Measurements from ENCODE around the gene SBF1.

Gene SBF1

GRCh38 chr22:50467341-50467740 is 7.5 kb downstream of the SBF1 start:
- DNase-seq: no peak

- DNase-seq: no peak
Observed at GRCh38 chr22:50465066-50465930, 9.5 kb downstream of the SBF1 start.

- DNase-seq: no peak
Observed at GRCh38 chr22:50464451-50464850, 10.4 kb downstream of the SBF1 start.

GRCh38 chr22:50463188-50463900 is 11.5 kb downstream of the SBF1 start:
- DNase-seq: no peak

- no peak for DNase-seq
Observed at GRCh38 chr22:50461979-50462540, 12.8 kb downstream of the SBF1 start.

GRCh38 chr22:50461536-50461935 is 13.3 kb downstream of the SBF1 start:
- no peak for DNase-seq

- DNase-seq: no peak
Observed at GRCh38 chr22:50460938-50461337, 13.9 kb downstream of the SBF1 start.

- DNase-seq: no peak
Observed at GRCh38 chr22:50459496-50460140, 15.2 kb downstream of the SBF1 start.

GRCh38 chr22:50459016-50459415 is 15.8 kb downstream of the SBF1 start:
- no peak for DNase-seq

- DNase-seq: no peak
Observed at GRCh38 chr22:50456466-50457234, 18.2 kb downstream of the SBF1 start.

GRCh38 chr22:50456026-50456425 is 18.8 kb downstream of the SBF1 start:
- DNase-seq: no peak

- DNase-seq: no peak
Observed at GRCh38 chr22:50455201-50455600, 19.6 kb downstream of the SBF1 start.

GRCh38 chr22:50454556-50455075 is 20.2 kb downstream of the SBF1 start:
- no peak for DNase-seq

- DNase-seq: no peak
Observed at GRCh38 chr22:50452649-50453048, 22.2 kb downstream of the SBF1 start.

GRCh38 chr22:50447576-50448551 is 27.0 kb downstream of the SBF1 start:
- DNase-seq: no peak

GRCh38 chr22:50446708-50447575 is 27.9 kb downstream of the SBF1 start:
- DNase-seq: no peak

GRCh38 chr22:50445880-50446707 is 28.7 kb downstream of the SBF1 start:
- no peak for DNase-seq

GRCh38 chr22:50445071-50445879 is 29.6 kb downstream of the SBF1 start:
- DNase-seq: peak; percentile 36

Measured in NCI-H1436 (cell line).